GM21528 (cell line): Measurements from ENCODE around the gene PIEZO1.
A peak's percentile ranks its signal among the peaks of the same experiment; 100 is the strongest.

Experiments used
- ATAC-seq: cut with Tn5 transposase; IDR thresholded peaks from one replicate; pipeline ENCODE4 v1.9.1; 2021; ENCODE audit warnings: mild to moderate bottlenecking, moderate library complexity; ENCODE audit not compliant: unreplicated experiment, low FRiP score

PIEZO1 gene

DNA sequence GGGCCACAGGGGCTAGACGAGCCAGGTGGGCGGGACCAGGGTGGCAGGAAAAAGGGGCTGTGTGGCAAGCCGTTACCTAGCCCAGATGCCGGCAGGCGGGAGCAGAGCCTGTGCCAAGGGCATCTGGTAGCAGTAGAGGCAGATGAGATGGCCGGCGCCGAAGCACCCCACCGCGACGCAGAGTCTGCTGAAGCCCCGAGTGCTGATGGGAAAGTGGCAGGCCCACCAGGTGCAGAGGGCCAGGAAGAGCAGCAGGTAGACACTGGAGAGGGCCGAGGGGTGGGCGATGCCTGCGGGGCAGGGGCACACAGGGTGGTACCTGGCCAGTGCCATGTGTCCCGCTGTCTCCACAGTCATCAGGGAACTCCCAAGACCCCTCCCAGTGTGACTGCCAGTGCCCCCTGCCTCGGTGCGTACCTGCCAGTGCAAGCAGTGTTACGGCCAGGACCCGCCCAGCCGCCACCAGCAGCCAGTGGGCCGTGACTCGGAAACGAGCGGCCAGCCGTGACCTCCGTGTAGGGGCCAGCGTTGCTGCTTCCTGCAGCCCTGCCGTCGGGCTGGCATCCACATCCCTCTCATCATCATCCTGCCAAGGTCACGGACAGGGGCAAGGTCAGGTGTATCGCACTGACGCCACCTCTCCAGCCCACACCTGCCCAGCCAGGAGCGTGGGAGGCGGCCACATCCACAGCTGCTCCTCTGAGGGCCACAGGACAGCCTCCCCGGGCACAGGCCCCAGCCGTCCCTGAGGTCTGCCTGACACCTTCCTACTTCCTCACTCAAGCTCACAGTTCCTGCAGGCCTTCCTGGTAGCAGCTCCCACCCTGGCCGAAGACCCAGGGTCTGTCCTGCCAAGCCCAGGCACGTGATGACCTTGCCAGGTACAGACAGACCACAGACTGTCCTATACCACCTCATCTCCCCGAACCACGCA, 46.6 kb downstream of the PIEZO1 start:
- ATAC-seq, result no peak

GRCh38 chr16:88737298-88738150, 47.5 kb downstream of the PIEZO1 start:
- ATAC-seq, result peak; percentile 46

GRCh38 chr16:88736496-88736895, 48.5 kb downstream of the PIEZO1 start:
- ATAC-seq, result no peak

DNA sequence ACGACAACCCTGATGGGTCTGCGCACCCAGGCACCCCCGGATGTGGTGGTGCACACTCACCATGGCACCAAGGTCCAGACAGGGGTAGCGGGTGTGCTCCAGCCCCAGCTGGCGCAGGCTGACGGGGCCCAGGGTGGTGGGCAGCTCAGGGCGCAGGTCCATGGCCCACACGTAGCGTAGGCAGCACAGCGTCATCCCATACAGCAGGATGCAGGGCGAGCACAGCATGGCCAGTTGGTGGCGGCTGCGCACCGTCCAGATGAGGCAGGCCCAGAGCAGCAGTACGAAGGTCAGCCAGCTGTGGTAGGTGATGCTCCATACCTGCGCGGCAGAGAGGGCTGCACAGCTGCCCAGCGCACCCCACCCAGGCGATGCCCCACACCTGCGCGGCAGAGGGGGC, 48.9 kb downstream of the PIEZO1 start:
- ATAC-seq, result no peak

DNA sequence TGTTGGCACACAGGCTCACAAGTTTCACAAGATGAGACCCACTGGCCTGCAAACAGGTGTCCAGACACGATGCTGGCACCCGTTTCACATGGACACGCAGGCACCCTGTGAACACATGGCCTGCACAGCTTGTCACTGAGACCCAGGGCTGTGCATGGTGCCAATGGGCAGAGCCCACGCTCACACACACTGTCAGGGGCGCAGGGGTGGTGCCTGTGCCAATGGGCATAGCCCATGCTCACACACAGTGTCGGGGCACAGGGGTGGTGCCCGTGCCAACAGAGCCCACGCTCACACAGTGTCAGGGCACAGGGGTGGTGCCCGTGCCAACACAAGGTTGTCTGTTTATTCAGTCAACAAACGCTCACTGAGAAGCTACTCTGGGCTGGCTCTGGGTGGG, 49.4 kb downstream of the PIEZO1 start:
- no peak for ATAC-seq

GRCh38 chr16:88735121-88735520, 49.9 kb downstream of the PIEZO1 start:
- ATAC-seq, result no peak

DNA sequence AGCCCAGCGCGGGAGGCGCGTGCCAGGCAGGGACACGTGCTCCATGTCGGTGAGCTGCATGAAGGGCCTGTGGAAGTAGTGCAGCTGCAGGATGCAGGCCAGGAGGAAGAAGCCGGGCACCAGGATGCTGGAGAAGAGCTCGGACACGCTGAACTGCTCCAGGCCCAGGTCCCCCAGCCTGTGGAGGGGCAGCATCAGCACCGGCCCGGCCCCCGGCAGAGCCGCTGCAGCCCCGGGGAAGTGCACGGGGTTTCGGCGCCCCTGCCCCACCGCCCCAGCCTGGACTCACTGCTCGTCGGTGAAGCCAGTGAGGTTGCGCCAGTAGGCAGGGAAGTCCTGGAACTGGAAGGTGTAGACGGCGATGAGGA, 50.7 kb downstream of the PIEZO1 start:
- ATAC-seq, result no peak

- no peak for ATAC-seq
Measured at GRCh38 chr16:88733630-88734360, 51.2 kb downstream of the PIEZO1 start.

DNA sequence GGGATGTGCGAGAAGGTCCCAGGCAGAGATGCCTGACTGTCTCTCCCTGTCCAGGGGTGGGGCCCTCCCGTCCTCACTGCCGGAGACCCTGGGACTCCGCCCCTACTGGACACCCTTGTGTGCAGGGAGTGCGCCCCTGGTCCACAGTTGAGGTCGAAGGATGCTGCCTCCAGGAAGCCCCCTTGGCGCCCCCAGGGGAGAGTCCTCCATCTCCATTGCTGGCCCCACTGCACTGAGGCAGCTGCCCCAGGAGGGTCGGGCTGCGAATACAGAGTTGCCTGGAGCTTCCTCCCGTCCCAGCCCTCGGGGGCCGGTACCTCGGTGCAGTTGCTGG, 52.1 kb downstream of the PIEZO1 start:
- no peak for ATAC-seq

- no peak for ATAC-seq
Measured at GRCh38 chr16:88732172-88732960, 52.7 kb downstream of the PIEZO1 start.

- no peak for ATAC-seq
Measured at GRCh38 chr16:88731699-88732098, 53.3 kb downstream of the PIEZO1 start.

DNA sequence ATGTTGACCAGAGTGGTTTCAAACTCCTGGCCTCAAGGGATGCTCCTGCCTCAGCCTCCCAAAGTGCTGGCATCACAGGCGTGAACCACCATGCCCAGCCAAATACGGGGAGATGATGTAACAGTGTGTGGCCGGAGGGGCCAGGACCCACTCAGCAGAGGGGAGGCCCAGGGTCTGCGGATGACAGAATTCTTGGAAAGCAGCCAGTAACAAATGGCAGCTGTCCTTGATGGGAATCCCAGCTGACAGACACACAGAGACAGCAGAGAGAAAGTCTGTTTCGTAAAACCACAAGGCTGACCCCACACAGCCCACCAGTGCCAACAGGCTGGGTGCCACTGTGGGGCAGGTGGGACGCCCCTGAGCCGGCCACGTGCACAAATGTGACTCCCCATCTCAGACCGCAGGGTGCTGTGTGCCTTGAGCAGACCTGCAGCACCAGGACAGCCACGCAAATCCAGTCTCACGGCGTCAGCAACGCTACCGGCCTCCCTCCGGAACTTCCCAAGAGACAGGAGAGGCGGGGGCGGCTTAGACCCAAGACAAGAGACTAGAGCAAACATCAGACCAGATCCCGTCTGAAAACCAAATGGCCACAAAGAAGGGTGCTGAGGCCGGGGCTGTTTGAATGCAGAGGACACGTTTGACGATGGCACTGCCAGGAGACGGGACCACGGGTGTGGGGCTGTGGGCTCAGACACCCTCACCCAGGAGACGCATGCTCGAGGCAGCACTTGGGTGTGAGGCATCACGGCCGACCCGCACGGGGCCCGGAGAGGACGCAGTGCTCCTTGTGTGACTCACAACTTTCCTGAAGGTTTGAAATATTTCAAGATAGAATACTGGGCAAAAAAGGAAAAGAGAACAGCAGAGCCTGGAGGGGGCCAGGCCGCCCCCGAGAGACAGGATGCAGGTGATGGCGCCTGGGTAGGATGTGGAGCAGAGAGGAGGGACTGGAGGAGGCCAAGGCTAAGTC, 54.1 kb downstream of the PIEZO1 start:
- no peak for ATAC-seq

DNA sequence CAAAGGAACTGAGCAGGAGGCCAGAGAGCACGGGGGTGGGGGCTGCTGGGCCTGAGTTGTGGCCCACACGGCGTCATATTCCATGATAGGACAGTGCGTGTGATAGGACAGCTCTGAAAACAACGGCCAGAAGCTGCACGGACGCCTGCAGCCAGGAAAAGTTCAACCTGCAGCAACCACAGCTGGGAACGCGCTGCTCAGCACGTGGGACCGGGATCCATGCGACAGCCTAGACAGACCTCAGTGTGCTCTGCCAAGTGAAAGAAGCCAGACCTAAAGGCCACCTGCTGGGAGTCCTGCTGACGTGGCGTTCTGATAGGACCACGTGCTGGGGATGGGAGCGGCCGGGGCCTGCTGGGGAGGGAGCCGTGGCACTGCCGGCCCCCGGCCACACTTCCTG, 57.1 kb downstream of the PIEZO1 start:
- no peak for ATAC-seq

GRCh38 chr16:88726981-88727380, 58.0 kb downstream of the PIEZO1 start:
- ATAC-seq, result no peak

- ATAC-seq, result no peak
Measured at GRCh38 chr16:88726408-88726749, 58.6 kb downstream of the PIEZO1 start.

DNA sequence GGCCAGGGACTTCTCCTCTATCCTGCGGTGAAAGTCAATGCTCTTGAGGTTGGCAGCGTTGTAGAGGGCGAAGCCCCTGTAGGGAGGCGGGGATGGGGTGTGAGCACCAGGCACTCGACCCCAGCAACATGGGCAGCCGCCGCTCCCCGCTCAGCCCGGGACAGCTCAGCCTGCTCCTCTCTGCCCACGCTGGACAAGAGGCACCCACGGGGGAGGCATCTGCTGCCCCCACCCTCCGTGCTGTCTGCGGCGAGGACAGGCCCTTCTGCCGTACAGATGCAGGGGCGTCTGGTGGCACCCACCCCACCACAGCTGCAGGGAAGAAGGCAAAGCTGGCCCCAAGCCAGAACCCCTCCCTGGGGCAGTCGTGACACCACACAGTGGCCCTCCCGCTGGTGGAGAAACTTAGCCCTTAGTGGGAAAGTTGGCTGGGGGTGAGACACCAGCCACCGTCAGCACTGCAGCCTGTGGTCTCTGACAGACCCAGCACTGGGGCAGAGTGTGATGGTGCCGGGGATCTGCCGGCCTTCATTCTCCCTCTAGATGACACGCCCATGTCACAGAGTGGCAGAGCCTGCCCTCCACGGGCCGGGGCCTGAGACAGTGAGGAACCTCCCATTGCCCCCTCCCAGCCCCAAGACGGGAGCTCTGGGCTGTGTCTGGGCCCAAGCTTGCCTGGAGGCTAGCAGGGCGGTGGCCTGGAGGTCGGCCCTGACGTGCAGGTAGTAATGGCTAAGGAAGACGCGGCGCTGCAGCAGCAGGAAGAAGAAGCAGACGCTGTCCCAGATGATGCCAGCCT, 59.2 kb downstream of the PIEZO1 start:
- no peak for ATAC-seq

DNA sequence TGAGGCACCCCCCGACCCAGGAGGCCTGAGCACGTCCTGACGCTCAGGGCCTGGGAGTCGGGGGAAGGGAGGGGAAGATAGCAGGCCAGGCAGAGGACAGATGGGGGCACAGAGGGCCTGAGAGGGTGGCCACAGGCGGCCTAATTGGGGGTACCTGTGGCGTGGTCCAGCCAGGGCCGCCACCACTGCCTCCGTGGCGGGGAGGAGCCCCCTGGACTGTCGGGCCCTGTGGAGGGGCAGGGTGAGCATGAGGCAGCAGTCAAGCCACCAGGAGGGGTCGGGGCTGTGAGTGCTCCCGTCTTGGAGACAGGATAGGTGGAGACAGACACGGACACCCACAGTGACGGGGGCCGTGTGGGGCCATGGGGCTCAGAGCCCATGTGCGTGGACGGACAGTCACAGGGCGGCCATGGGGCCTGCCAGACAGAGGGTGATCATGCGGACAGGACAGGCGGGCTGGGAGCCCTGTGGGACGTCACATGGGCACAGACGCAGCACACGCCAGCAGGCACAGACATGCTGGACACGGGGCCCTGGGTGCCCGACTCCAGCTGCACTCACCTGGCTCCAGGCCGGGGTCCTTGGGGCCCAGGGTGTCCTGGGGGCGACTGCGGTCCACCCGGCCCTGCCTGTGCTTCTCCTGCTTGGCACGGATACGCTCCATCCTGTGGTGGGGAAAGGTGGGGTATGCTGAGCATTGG, 60.0 kb downstream of the PIEZO1 start:
- ATAC-seq, result no peak

DNA sequence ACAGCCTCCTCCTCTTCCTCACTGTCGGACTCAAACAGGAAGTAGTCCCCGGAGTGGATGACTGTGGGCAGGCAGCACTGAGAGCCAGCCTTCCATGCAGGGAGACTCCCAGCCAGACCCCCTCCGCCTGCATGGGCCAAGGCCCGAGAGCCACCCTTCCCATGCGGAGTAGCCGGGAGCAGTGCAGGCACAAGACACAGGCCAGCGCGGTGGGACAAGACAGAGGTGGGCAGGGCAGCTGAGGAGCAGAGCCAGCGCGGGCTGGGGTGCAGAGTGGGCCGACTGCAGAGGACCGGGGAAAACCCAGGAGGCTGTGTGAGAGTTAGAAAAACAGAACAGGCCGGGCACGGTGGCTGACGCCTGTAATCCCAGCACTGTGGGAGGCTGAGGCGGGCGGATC, 61.1 kb downstream of the PIEZO1 start:
- no peak for ATAC-seq
